ENCODE results near the gene DERA.
"Not testable (repeated sequence)": the region's sequence is repeated elsewhere in the genome, so short reads cannot be mapped to it uniquely, and the experiment has no call there.

The DERA gene

GRCh38 chr12:15910468-15910863 is 666 bp upstream of the DERA start:
- no peak for DNase-seq

- not testable (repeated sequence) for DNase-seq
Observed at GRCh38 chr12:15911931-15912330, 799 bp downstream of the DERA start.

DNA sequence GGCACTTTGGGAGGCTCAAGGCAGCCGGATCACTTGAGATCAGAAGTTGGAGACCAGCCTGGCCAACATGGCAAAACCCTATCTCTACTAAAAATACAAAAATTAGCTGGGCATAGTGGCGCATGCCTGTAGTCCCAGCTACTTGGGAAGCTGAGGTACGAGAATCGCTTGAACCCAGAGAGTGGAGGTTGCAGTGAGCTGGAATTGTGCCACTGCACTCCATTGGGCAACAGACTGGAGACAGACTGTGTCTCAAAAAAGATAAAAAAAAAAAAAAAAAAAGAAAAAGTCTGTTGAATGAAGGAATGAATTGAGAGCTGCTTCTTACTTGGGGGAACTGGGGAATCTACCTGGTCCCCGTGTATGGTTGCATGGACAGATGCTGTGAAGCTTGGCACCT is 3.0 kb downstream of the DERA start:
- DNase-seq: not testable (repeated sequence)

- no peak for DNase-seq
Observed at GRCh38 chr12:15918066-15918465, 6.9 kb downstream of the DERA start.

DNA sequence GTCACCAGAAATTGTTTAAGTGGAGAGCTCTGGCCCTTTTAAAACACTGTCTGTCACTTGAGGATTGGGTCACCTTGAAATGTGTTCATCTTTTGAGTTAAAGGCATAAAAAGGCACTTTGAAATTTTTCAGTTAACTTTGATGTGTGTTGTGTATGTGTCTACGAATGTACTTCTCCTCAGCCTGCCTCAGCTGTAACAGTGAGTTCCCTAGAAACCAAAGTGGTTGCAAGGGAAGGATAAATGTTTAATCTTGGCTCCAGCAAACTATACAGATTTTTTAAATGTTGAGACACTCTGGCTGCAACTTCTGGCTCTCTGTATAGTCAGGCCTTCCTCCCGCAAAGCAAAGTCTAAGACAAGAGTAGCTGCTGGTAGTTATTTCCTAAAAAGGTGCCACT is 8.3 kb downstream of the DERA start:
- DNase-seq: no peak

DNA sequence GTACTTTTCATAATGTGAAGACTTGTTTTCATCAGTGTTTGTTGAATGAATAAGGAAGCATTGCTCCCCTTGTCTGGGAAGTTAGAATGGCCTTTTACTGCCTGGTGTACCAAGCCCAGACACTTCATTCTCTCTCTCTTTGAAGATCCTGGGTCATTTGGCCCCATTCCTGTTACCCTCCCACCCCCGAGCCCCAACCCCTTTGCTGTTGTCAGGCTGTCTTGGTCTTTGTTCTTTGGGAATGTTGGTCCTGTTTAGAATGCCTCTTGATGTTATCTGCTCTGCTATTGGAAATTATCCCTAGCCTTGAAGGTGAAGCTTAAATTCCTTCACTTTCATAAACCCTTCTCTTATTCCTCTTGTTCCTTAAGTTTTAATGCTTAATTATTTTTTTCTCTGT is 13.8 kb downstream of the DERA start:
- DNase-seq: no peak

GRCh38 chr12:15928346-15928745 is 17.2 kb downstream of the DERA start:
- DNase-seq: no peak

- DNase-seq: no peak
Observed at GRCh38 chr12:15928870-15929571, 17.9 kb downstream of the DERA start.

GRCh38 chr12:15931590-15932053 is 20.5 kb downstream of the DERA start:
- no peak for DNase-seq

- no peak for DNase-seq
Observed at GRCh38 chr12:15932327-15932726, 21.2 kb downstream of the DERA start.

GRCh38 chr12:15932971-15933370 is 21.8 kb downstream of the DERA start:
- DNase-seq: no peak

- DNase-seq: no peak
Observed at GRCh38 chr12:15933751-15934150, 22.6 kb downstream of the DERA start.

DNA sequence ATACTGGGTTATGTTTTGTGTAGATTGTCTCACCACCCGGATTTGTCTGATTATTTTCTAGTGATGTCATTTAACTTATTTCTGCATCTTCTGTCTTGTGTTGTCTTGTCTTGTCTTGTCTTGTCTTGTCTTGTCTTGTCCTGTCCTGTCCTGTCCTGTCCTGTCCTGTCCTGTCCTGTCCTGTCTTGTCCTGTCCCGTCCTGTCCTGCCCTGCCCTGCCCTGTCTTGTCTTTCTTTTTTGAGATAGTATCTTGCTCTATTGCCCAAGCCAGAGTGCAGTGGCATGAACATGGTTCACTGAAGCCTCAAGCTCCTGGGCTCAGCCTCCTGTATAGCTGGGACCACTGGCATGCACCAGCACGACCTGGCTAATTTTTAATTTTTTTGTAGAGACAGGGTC is 25.6 kb downstream of the DERA start:
- no peak for DNase-seq

DNA sequence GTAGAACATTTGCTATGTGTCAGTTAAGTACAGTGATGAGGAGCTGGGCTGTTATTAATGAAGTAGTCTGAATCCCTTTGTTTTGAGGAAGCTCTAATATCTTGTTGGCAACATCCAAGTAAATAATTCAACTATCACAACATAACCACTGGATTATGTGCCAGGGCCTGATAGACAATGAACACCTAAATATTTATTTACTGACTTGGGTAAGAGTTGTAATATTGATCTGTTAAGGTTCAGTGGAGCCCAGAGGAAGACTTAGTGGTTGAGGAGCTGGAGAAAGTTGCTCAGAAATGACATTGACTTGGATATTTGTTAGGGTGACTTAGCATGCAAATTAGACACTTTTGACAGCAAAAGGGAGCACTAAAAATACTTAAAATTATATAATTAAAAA is 26.8 kb downstream of the DERA start:
- DNase-seq: no peak

GRCh38 chr12:15939111-15939510 is 28.0 kb downstream of the DERA start:
- DNase-seq: no peak

DNA sequence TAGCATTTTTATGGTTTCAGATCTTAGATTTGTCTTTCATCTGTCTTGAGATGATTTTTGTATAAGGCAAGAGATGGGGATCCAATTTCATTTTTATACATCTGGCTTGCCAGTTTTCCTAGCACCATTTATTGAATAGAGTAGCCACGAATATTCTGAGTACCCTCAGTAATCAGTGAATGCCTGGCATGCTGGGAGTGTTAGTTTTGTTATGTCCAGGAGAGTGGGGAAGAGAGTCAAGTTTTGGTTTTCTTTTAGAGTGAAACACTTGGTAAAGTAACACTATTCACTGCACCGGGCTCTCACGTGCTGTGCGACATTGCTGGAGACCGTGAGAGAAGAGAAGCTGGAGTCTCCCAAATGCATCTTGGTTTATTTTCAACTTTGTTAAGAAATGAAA is 31.3 kb downstream of the DERA start:
- DNase-seq: no peak

GRCh38 chr12:15943519-15943918 is 32.4 kb downstream of the DERA start:
- DNase-seq: not testable (repeated sequence)

DNA sequence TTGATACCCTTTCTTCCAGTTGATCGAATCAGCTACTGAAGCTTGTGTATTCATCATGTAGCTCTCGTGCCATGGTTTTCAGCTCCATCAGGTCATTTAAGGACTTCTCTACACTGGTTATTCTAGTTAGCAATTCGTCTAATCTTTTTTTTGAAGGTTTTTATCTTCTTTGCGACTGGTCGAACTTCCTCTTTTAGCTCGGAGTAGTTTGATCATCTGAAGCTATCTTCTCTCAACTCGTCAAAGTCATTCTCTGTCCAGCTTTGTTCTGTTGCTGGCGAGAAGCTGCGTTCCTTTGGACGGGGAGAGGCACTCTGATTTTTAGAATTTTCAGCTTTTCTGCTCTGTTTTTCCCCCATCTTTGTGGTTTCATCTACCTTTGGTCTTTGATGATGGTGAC is 37.3 kb downstream of the DERA start:
- DNase-seq: not testable (repeated sequence)

- no peak for DNase-seq
Observed at GRCh38 chr12:15955281-15955680, 44.1 kb downstream of the DERA start.

DNA sequence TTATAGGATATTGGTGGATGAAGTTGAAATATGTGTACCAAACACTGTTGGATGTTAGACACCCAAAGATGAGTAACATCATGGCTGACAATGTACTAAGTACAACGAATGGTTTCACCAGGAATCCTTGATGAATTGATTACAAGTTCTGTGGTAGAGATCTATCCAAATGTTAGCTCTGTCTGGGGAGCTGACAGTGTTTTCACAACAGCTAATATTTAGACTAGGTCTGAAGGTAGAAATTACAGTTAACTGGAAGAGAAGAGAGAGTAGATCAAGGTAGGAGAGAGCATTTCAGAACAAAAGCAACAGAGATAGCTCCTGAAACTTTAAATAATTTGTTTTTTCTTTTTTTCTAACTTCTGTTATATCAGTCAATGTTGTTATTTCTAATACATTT is 44.9 kb downstream of the DERA start:
- no peak for DNase-seq

GRCh38 chr12:15956413-15957185 is 45.5 kb downstream of the DERA start:
- DNase-seq: no peak

DNA sequence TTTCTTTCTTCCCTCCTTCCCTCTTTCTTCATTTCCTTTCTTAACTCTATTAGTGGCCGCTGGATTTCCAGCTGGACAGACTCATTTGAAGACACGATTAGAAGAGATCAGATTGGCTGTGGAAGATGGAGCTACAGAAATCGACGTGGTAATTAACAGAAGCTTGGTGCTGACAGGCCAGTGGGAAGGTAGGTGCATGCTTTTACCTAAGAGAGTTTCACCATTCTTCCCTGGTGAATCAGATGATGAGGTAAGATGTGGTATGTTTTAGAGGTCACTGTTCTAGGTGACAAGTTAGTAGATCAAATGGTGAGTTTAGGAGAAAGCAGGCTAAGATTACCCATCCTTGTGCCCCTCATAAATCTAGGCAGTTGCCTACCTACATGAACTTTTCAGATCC is 51.6 kb downstream of the DERA start:
- no peak for DNase-seq

DNA sequence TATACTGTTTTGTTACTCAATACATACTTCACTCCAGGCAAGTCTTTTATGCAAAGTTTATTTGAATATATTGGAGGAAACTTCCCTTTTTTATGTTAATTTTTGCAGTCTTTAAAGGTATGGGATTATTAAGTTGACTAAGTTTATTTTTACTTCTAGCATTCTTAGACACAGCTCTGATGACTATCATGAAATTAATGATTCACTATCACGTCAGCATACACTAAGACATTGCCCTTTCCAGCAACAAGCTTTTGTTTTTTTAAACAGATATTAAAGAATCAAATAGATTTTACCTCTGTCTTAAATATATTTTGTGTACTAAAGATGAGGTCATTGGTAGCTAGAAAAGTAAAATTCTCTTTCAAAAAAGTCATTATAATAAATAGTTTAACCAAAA is 52.1 kb downstream of the DERA start:
- no peak for DNase-seq

DNA sequence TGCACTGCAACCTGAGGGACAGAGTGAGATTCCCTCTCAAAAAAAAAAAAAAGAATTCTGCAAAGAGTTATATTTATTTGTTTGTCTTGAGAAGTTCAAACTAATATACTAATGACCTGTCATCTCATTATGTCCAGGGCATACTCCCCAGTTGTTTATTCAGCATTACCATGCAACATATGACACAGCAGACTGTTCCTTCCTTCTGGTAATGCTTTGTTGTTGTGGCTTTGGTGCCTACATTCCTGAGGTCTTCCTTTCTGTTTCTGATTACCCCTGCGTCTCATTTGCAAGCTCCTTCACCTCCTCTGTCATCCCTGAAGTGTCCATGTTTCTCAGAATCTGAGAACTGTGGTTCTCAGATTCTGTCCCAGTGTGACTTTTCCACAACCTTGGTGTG is 55.3 kb downstream of the DERA start:
- no peak for DNase-seq

DNA sequence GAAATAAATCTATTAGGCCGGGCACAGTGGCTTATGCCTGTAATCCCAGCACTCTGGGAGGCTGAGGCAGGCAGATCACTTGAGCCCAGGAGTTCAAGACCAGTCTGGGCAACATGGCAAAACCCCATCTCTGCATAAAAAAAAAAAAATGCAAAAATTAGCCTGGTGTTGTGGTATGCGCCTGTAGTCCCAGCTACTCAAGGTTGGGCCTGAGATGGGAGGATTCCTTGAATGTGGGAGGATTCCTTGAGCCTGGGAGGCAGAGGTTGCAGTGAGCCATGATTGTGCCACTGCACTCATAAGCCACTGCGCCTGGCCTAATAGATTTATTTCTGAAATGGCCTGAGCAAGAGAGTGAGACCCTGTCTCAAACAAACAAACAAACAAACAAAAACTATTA is 55.9 kb downstream of the DERA start:
- DNase-seq: not testable (repeated sequence)

Measured in stimulated activated CD8-positive, alpha-beta memory T cell treated with anti-CD3 and anti-CD28 coated beads, Interleukin-4, amount 100 ng/mL, for 48 hours (primary cell).